IPS-18a (cell line): Measurements from ENCODE around the gene MEMO1.
"Not testable (repeated sequence)": the region's sequence is repeated elsewhere in the genome, so short reads cannot be mapped to it uniquely, and the experiment has no call there.

Experiments used
- H3K27ac ChIP-seq: one replicate; pipeline ENCODE4 v1.5.1; 2013; ENCODE audit warnings: low read length
- H3K27me3 ChIP-seq: one replicate; pipeline ENCODE4 v1.6.1; 2013; ENCODE audit warnings: mild to moderate bottlenecking, low read length; ENCODE audit not compliant: control insufficient read depth, insufficient read depth
- H3K36me3 ChIP-seq: one replicate; pipeline ENCODE4 v1.6.1; 2013; ENCODE audit warnings: low read depth, low read length; ENCODE audit not compliant: control insufficient read depth
- H3K4me1 ChIP-seq: one replicate; pipeline ENCODE4 v1.6.1; 2013; ENCODE audit warnings: low read depth, low read length; ENCODE audit not compliant: control insufficient read depth
- H3K4me3 ChIP-seq: one replicate; pipeline ENCODE4 v1.5.1; 2013; ENCODE audit warnings: low read length
- H3K9ac ChIP-seq: one replicate; pipeline ENCODE4 v1.6.1; 2013; ENCODE audit warnings: mild to moderate bottlenecking, low read length, moderate library complexity
- H3K9me3 ChIP-seq: one replicate; pipeline ENCODE4 v1.6.1; 2013; ENCODE audit warnings: low read depth, low read length; ENCODE audit not compliant: control insufficient read depth

MEMO1 gene

GRCh38 chr2:31853521-31853920, 157.3 kb downstream of the MEMO1 start:
- Histone ChIP-seq H3K4me3 (no peak overlapping the region), H3K36me3 (no peaks in the 10 kb centered on the region), H3K4me1 (peaks cover 3% of the 10 kb centered on the region), H3K27me3 (no peaks in the 10 kb centered on the region), H3K9ac (no peak overlapping the region), H3K27ac (no peak overlapping the region), H3K9me3 (no peaks in the 10 kb centered on the region)

GRCh38 chr2:31842150-31842549, 168.7 kb downstream of the MEMO1 start:
- H3K9ac ChIP-seq, H3K4me1 ChIP-seq, H3K9me3 ChIP-seq, H3K4me3 ChIP-seq, H3K27ac ChIP-seq, H3K36me3 ChIP-seq, H3K27me3 ChIP-seq: not testable (repeated sequence)

GRCh38 chr2:31835450-31835849, 175.4 kb downstream of the MEMO1 start:
- no peaks in the 10 kb centered on the region for H3K36me3 ChIP-seq
- no peaks in the 10 kb centered on the region for H3K27me3 ChIP-seq
- no peaks in the 10 kb centered on the region for H3K9me3 ChIP-seq
- no peak overlapping the region for H3K27ac ChIP-seq
- no peaks in the 10 kb centered on the region for H3K4me1 ChIP-seq
- no peak overlapping the region for H3K9ac ChIP-seq
- no peak overlapping the region for H3K4me3 ChIP-seq

- Histone ChIP-seq H3K9me3 (no peaks in the 10 kb centered on the region), H3K4me1 (no peaks in the 10 kb centered on the region), H3K27ac (no peak overlapping the region), H3K36me3 (no peaks in the 10 kb centered on the region), H3K27me3 (no peaks in the 10 kb centered on the region), H3K4me3 (no peak overlapping the region), H3K9ac (no peak overlapping the region)
These were observed 178.4 kb downstream of the MEMO1 start for GRCh38 chr2:31832363-31832762.

- Histone ChIP-seq H3K27me3 (no peaks in the 10 kb centered on the region), H3K4me3 (no peak overlapping the region), H3K27ac (no peak overlapping the region), H3K36me3 (no peaks in the 10 kb centered on the region), H3K9me3 (no peaks in the 10 kb centered on the region), H3K4me1 (no peaks in the 10 kb centered on the region), H3K9ac (no peak overlapping the region)
These were observed 179.2 kb downstream of the MEMO1 start for GRCh38 chr2:31831585-31831984.

GRCh38 chr2:31828891-31829290, 181.9 kb downstream of the MEMO1 start:
- Histone ChIP-seq H3K27ac (no peak overlapping the region), H3K4me1 (no peaks in the 10 kb centered on the region), H3K36me3 (no peaks in the 10 kb centered on the region), H3K4me3 (no peak overlapping the region), H3K9me3 (no peaks in the 10 kb centered on the region), H3K9ac (no peak overlapping the region), H3K27me3 (no peaks in the 10 kb centered on the region)

GRCh38 chr2:31823558-31823957, 187.2 kb downstream of the MEMO1 start:
- H3K27ac ChIP-seq = no peak overlapping the region
- H3K9ac ChIP-seq = no peak overlapping the region
- H3K4me3 ChIP-seq = no peak overlapping the region
- peaks cover 6% of the 10 kb centered on the region for H3K9me3 ChIP-seq
- no peaks in the 10 kb centered on the region for H3K4me1 ChIP-seq
- H3K36me3 ChIP-seq = no peaks in the 10 kb centered on the region
- no peaks in the 10 kb centered on the region for H3K27me3 ChIP-seq

- Histone ChIP-seq H3K4me3 (no peak overlapping the region), H3K9me3 (peaks cover 6% of the 10 kb centered on the region), H3K27ac (no peak overlapping the region), H3K9ac (no peak overlapping the region), H3K27me3 (no peaks in the 10 kb centered on the region), H3K36me3 (no peaks in the 10 kb centered on the region), H3K4me1 (no peaks in the 10 kb centered on the region)
These were observed 188.2 kb downstream of the MEMO1 start for GRCh38 chr2:31822587-31822986.
